H9 (cell line): ENCODE measurements around the gene KCTD19. TPM values are rescaled to one million over a fixed set of nuclear protein-coding genes. Genes with fewer than 3 reads are reported as not detected.

ENCODE experiments used
- DNase-seq: peaks from one replicate; pipeline ENCODE4 v3.0.0-alpha.2; 2017
- H2AFZ ChIP-seq: one replicate; pipeline ENCODE4 v1.6.1; 2013; ENCODE audit warnings: mild to moderate bottlenecking, low read length, control low read depth, moderate library complexity
- H2AK5ac ChIP-seq: 2 replicates; pipeline ENCODE4 v1.6.1; 2013; ENCODE audit warnings: low read length, control low read depth, mixed read lengths; ENCODE audit not compliant: insufficient read length
- H2BK120ac ChIP-seq: one replicate; pipeline ENCODE4 v1.6.1; 2013; ENCODE audit warnings: low read depth, mild to moderate bottlenecking, low read length, control low read depth, inconsistent platforms; ENCODE audit not compliant: poor library complexity, severe bottlenecking
- H2BK12ac ChIP-seq: 2 replicates; pipeline ENCODE4 v1.6.1; 2013; ENCODE audit warnings: low read length, control low read depth, mixed read lengths, low read depth; ENCODE audit not compliant: insufficient read length
- H2BK15ac ChIP-seq: 2 replicates; pipeline ENCODE4 v1.6.1; 2013; ENCODE audit warnings: low read depth, low read length, control low read depth
- H2BK20ac ChIP-seq: one replicate; pipeline ENCODE4 v1.6.1; 2013; ENCODE audit warnings: low read depth, mild to moderate bottlenecking, low read length, control low read depth, inconsistent platforms; ENCODE audit not compliant: poor library complexity, severe bottlenecking
- H2BK5ac ChIP-seq: 2 replicates; pipeline ENCODE4 v1.6.1; 2013; ENCODE audit warnings: low read length, control low read depth, mixed read lengths; ENCODE audit not compliant: insufficient read length
- H3K14ac ChIP-seq: 2 replicates; pipeline ENCODE4 v1.6.1; 2013; ENCODE audit warnings: low read length, control low read depth; ENCODE audit not compliant: insufficient read depth
- H3K18ac ChIP-seq: 2 replicates; pipeline ENCODE4 v1.6.1; 2013; ENCODE audit warnings: low read depth, mild to moderate bottlenecking, mixed read lengths, low read length, control low read depth; ENCODE audit not compliant: insufficient read length
- H3K23ac ChIP-seq: 2 replicates; pipeline ENCODE4 v1.6.1; 2013; ENCODE audit warnings: low read length, control low read depth, mixed read lengths, low read depth; ENCODE audit not compliant: insufficient read length
- H3K23me2 ChIP-seq: 2 replicates; pipeline ENCODE4 v1.6.1; 2013; ENCODE audit warnings: low read depth, mild to moderate bottlenecking, mixed read lengths, low read length, control low read depth; ENCODE audit not compliant: insufficient read length, poor library complexity, severe bottlenecking
- H3K27ac ChIP-seq: 2 replicates; pipeline ENCODE4 v1.5.1; 2013; ENCODE audit warnings: low read length, control low read depth, mixed read lengths, low read depth; ENCODE audit not compliant: insufficient read length
- H3K27me3 ChIP-seq: 2 replicates; pipeline ENCODE4 v1.6.1; 2013; ENCODE audit warnings: low read length, control low read depth, inconsistent platforms; ENCODE audit not compliant: insufficient read depth
- H3K4ac ChIP-seq: 2 replicates; pipeline ENCODE4 v1.6.1; 2013; ENCODE audit warnings: low read depth, mild to moderate bottlenecking, control low read depth, inconsistent platforms, low read length, moderate library complexity
- H3K4me1 ChIP-seq: 2 replicates; pipeline ENCODE4 v1.6.1; 2013; ENCODE audit warnings: low read length, control low read depth, inconsistent platforms; ENCODE audit not compliant: insufficient read depth
- H3K4me2 ChIP-seq: 2 replicates; pipeline ENCODE4 v1.6.1; 2013; ENCODE audit warnings: low read length, control low read depth, mixed read lengths; ENCODE audit not compliant: insufficient read length, insufficient read depth
- H3K56ac ChIP-seq: 2 replicates; pipeline ENCODE4 v1.6.1; 2013; ENCODE audit warnings: low read depth, mild to moderate bottlenecking, mixed read lengths, low read length, control low read depth; ENCODE audit not compliant: insufficient read length
- H3K79me1 ChIP-seq: 2 replicates; pipeline ENCODE4 v1.6.1; 2013; ENCODE audit warnings: low read depth, mild to moderate bottlenecking, moderate library complexity, low read length, control low read depth, inconsistent platforms; ENCODE audit not compliant: insufficient read depth, poor library complexity, severe bottlenecking
- H3K79me2 ChIP-seq: 2 replicates; pipeline ENCODE4 v1.6.1; 2013; ENCODE audit warnings: low read length, control low read depth, inconsistent platforms; ENCODE audit not compliant: insufficient read depth
- H3K9ac ChIP-seq: 2 replicates; pipeline ENCODE4 v1.6.1; 2013; ENCODE audit warnings: low read length, control low read depth, mixed read lengths; ENCODE audit not compliant: insufficient read length; ENCODE audit errors: extremely low read depth
- H3K9me3 ChIP-seq: one replicate; pipeline ENCODE4 v1.6.1; 2013; ENCODE audit warnings: low read depth, low read length, inconsistent platforms; ENCODE audit not compliant: control insufficient read depth
- H3T11ph ChIP-seq: one replicate; pipeline ENCODE4 v1.6.1; 2013; ENCODE audit warnings: mild to moderate bottlenecking, low read length, control low read depth, inconsistent platforms
- H4K20me1 ChIP-seq: one replicate; pipeline ENCODE4 v1.6.1; 2013; ENCODE audit not compliant: control insufficient read depth, insufficient read length, insufficient read depth
- H4K5ac ChIP-seq: 2 replicates; pipeline ENCODE4 v1.6.1; 2013; ENCODE audit warnings: low read depth, mild to moderate bottlenecking, mixed read lengths, low read length, control low read depth; ENCODE audit not compliant: insufficient read length
- H4K8ac ChIP-seq: replicated peaks from 2 replicates; pipeline ENCODE4 v1.6.1; 2013; ENCODE audit warnings: low read length, control low read depth, mixed read lengths, low read depth; ENCODE audit not compliant: insufficient read length
- H4K91ac ChIP-seq: 2 replicates; pipeline ENCODE4 v1.6.1; 2013; ENCODE audit warnings: low read depth, mild to moderate bottlenecking, moderate library complexity, mixed read lengths, low read length, control low read depth; ENCODE audit not compliant: insufficient read length
- H3K27ac Mint-ChIP-seq, 3 experiments: 2 replicates in 2 of 3; 3 replicates in 1 of 3; pipeline ENCODE4 v1.8.0; 2020 to 2021; ENCODE audit warnings: mixed read lengths in 3 of 3, mild to moderate bottlenecking in 1 of 3, moderate library complexity in 1 of 3
- H3K27me3 Mint-ChIP-seq: 2 replicates; pipeline ENCODE4 v1.8.0; 2021; ENCODE audit warnings: low read depth, mild to moderate bottlenecking, moderate library complexity, mixed read lengths
- H3K36me3 Mint-ChIP-seq, 3 experiments: 2 replicates in 2 of 3; 3 replicates in 1 of 3; pipeline ENCODE4 v1.8.0; 2020 to 2021; ENCODE audit warnings: low read depth in 3 of 3, mixed read lengths in 3 of 3; ENCODE audit not compliant: insufficient read depth in 1 of 3
- H3K4me1 Mint-ChIP-seq, 2 experiments: 2 replicates each; pipeline ENCODE4 v1.8.0; 2020; ENCODE audit warnings: mixed read lengths in 2 of 2
- H3K4me3 Mint-ChIP-seq, 2 experiments: 2 replicates in 1 of 2; 3 replicates in 1 of 2; pipeline ENCODE4 v1.8.0; 2020 to 2021; ENCODE audit warnings: mild to moderate bottlenecking in 2 of 2, mixed read lengths in 2 of 2, moderate library complexity in 1 of 2
- H3K9me3 Mint-ChIP-seq, 2 experiments: 2 replicates in 1 of 2; 3 replicates in 1 of 2; pipeline ENCODE4 v1.8.0; 2020; ENCODE audit warnings: mild to moderate bottlenecking in 2 of 2, mixed read lengths in 2 of 2, moderate library complexity in 1 of 2
- CTCF ChIP-seq: fragments of 200-600 bp; sonication (generic); conservative IDR thresholded peaks from 3 replicates; pipeline ENCODE4 v1.8.0; 2021; ENCODE audit warnings: antibody characterized with exemption, mild to moderate bottlenecking
- WGBS: extraction: QIAGEN DNeasy Blood & Tissue Kit; methylation state at CpG from one replicate; pipeline ENCODE4 v1.1.7; 2013; ENCODE audit warnings: missing lambda C conversion rate, low lambda C conversion rate, mixed read lengths; ENCODE audit not compliant: insufficient read length; ENCODE audit errors: extremely low coverage; 5-methylcytosine and 5-hydroxymethylcytosine counted together
- total RNA-seq: library from RNA; stranded (reverse); gene quantifications from 2 replicates; pipeline ENCODE4 v1.2.1, GENCODE V29; 2021

The KCTD19 gene
- total RNA-seq, 1 experiment from 2014 or later: 0.13 TPM

DNA sequence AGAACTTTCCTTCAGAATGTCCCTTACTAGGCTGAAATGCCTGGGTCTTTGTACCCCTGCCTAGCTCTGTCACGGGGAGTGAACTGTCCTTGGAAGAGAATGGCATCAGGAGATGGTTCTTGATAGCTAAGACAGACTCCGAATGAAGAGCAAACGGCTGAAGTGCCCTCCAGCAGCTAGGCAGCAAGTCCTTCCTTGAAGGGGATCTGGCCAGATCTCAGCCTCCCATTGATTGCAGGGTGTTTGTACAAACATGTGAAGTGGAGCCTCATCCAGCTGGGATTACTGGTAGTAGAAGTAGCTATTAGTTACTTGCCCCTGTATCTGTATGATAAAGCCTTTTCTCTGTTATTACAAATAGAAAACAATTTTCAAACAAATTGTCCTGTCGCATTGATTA, 31.0 kb upstream of the KCTD19 start:
- Histone ChIP-seq H2AK5ac (no peak overlapping the region), H4K8ac (no peak overlapping the region), H4K20me1 (no peaks in the 10 kb centered on the region), H2BK20ac (no peak overlapping the region), H3K27ac (no peak overlapping the region), H3K56ac (no peak overlapping the region), H3K4me1 (no peaks in the 10 kb centered on the region), H3K14ac (no peak overlapping the region; the same call in 1 of the 2 replicates), H3T11ph (no peak overlapping the region), H3K27me3 (no peaks in the 10 kb centered on the region), H3K9me3 (no peaks in the 10 kb centered on the region), H2BK15ac (no peak overlapping the region), H3K4ac (no peak overlapping the region), H3K79me2 (no peaks in the 10 kb centered on the region), H4K91ac (no peak overlapping the region), H3K79me1 (no peaks in the 10 kb centered on the region), H2BK120ac (no peak overlapping the region), H2AFZ (no peak overlapping the region), H2BK12ac (no peak overlapping the region), H3K4me2 (no peak overlapping the region), H4K5ac (no peak overlapping the region), H3K9ac (no peak overlapping the region), H3K18ac (no peak overlapping the region), H2BK5ac (no peak overlapping the region), H3K23ac (no peak overlapping the region), H3K23me2 (no peaks in the 10 kb centered on the region)
- H3K36me3 Mint-ChIP-seq: no peaks in the 10 kb centered on the region
- H3K4me3 Mint-ChIP-seq: no peak overlapping the region
- no peak for DNase-seq
- no peaks in the 10 kb centered on the region for H3K9me3 Mint-ChIP-seq
- no peak overlapping the region for H3K27ac Mint-ChIP-seq
- TF ChIP-seq CTCF: no peak
- no peaks in the 10 kb centered on the region for H3K4me1 Mint-ChIP-seq
- H3K27me3 Mint-ChIP-seq: peaks cover 46% of the 10 kb centered on the region
- WGBS: no CpG with 5 or more reads among the region's 4 CpGs
